Liver (tissue), 3 donors: ENCODE results near the gene GFI1.

Experiments
- EGR1 ChIP-seq, 2 donors: IDR thresholded peaks; 2 replicates each; pipeline ENCODE4 v1.6.1; 2016 to 2018; ENCODE audit warnings: antibody characterized with exemption in 2 of 2, low read depth in 2 of 2
- GABPA ChIP-seq, 2 donors: IDR thresholded peaks in 1 of 2; conservative IDR thresholded peaks in 1 of 2; 2 replicates each; pipeline ENCODE4 v1.6.1; 2016; ENCODE audit warnings: antibody characterized with exemption in 2 of 2, mild to moderate bottlenecking in 1 of 2, moderate library complexity in 1 of 2
- JUND ChIP-seq, 2 donors: IDR thresholded peaks; 2 replicates each; pipeline ENCODE4 v1.6.1; 2016; ENCODE audit warnings: antibody characterized with exemption in 2 of 2
- TAF1 ChIP-seq: conservative IDR thresholded peaks from 2 replicates; pipeline ENCODE4 v1.6.1; 2016; ENCODE audit warnings: antibody characterized with exemption, mild to moderate bottlenecking
- YY1 ChIP-seq: IDR thresholded peaks from 2 replicates; pipeline ENCODE4 v1.6.1; 2016; ENCODE audit warnings: antibody characterized with exemption, mild to moderate bottlenecking
- TF ChIP-seq, protein P1 (sequence below): fragments of 150-350 bp; IDR thresholded peaks from 2 replicates; pipeline ENCODE4 v1.5.1; 2017; ENCODE audit warnings: improper control_type of control experiment, low read depth, low read length; ENCODE audit not compliant: missing input control
- donor health status: healthy.
- donor health status: healthy.

DNA sequence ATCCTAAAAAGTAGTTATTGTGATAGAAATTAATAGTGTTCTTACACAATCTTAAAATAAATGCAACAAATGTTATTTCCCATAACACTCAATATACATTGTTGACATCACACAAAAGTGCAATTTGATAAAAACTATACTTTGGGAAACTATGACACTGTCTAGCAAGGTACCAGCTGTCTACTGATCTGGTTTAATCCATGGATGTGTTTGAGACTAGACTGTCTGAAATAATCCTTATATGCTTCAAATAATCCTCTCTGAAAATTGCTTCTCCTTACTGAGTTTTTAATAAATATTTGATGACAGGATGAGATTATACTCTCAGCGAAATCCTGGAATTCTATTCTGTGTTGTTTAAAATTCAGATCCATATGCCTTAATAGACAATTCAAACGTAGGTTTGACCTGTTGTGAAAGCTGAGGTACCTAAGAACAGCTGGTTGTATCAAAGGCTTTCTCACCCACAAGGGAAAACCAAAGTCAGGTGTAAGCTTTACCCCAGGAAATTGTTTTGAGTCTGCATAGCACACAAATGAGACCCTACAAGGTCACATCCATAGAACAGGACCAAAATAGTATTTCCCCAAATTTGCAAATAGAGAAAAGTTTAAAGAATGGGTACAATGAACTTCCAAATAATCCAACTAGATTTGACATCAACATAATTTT is 8.8 kb upstream of the GFI1 start:
- TF ChIP-seq, protein P1, sequence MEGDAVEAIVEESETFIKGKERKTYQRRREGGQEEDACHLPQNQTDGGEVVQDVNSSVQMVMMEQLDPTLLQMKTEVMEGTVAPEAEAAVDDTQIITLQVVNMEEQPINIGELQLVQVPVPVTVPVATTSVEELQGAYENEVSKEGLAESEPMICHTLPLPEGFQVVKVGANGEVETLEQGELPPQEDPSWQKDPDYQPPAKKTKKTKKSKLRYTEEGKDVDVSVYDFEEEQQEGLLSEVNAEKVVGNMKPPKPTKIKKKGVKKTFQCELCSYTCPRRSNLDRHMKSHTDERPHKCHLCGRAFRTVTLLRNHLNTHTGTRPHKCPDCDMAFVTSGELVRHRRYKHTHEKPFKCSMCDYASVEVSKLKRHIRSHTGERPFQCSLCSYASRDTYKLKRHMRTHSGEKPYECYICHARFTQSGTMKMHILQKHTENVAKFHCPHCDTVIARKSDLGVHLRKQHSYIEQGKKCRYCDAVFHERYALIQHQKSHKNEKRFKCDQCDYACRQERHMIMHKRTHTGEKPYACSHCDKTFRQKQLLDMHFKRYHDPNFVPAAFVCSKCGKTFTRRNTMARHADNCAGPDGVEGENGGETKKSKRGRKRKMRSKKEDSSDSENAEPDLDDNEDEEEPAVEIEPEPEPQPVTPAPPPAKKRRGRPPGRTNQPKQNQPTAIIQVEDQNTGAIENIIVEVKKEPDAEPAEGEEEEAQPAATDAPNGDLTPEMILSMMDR: no peak
- TF ChIP-seq EGR1 (IDR thresholded peaks at IDR 0.05; ENCODE audit: low read depth in 2 of 2): no peak
- TF ChIP-seq GABPA (IDR thresholded peaks at IDR 0.05 in 1 of 2, conservative IDR thresholded peaks at IDR 0.05 in 1 of 2): no peak
- TF ChIP-seq JUND (IDR thresholded peaks at IDR 0.05): no peak
- no peak for TF ChIP-seq YY1
- no peak for TF ChIP-seq TAF1
